SKM-1 treated with dmso at 0.1 percent for 144 hours (cell line): ENCODE results near the gene ECHDC1.

Experiments
- DNase-seq: peaks from one replicate; lab custom pipeline; 2025; ENCODE audit not compliant: unreplicated experiment; lab: John Stamatoyannopoulos, UW

Gene ECHDC1

GRCh38 chr6:127290391-127291265, 52.8 kb downstream of the ECHDC1 start:
- no peak for DNase-seq

- no peak for DNase-seq
Observed at GRCh38 chr6:127289934-127290333, 53.5 kb downstream of the ECHDC1 start.

GRCh38 chr6:127288705-127289104, 54.7 kb downstream of the ECHDC1 start:
- no peak for DNase-seq

- DNase-seq: no peak
Observed at GRCh38 chr6:127282184-127282583, 61.2 kb downstream of the ECHDC1 start.

GRCh38 chr6:127279815-127280214, 63.6 kb downstream of the ECHDC1 start:
- no peak for DNase-seq

GRCh38 chr6:127277878-127278843, 65.2 kb downstream of the ECHDC1 start:
- DNase-seq: no peak

- DNase-seq: no peak
Observed at GRCh38 chr6:127276331-127276730, 67.1 kb downstream of the ECHDC1 start.

- DNase-seq: no peak
Observed at GRCh38 chr6:127273499-127273898, 69.9 kb downstream of the ECHDC1 start.

GRCh38 chr6:127272576-127272975, 70.8 kb downstream of the ECHDC1 start:
- no peak for DNase-seq

GRCh38 chr6:127267646-127268625, 75.5 kb downstream of the ECHDC1 start:
- DNase-seq: no peak

- DNase-seq: peak; percentile 31
Observed at GRCh38 chr6:127266892-127267645, 76.3 kb downstream of the ECHDC1 start.

- peak; percentile 87 for DNase-seq
Observed at GRCh38 chr6:127266178-127266891, 77.1 kb downstream of the ECHDC1 start, which contains the start of gene RNF146. Gene RNF146 (plus strand): TSS chr6:127266864. CDS start chr6:127280339, 13,475 bp downstream.

GRCh38 chr6:127263481-127263880, 79.9 kb downstream of the ECHDC1 start:
- DNase-seq: no peak

- DNase-seq: no peak
Observed at GRCh38 chr6:127262896-127263295, 80.5 kb downstream of the ECHDC1 start.

GRCh38 chr6:127255286-127255685, 88.1 kb downstream of the ECHDC1 start:
- no peak for DNase-seq

GRCh38 chr6:127249621-127250020, 93.8 kb downstream of the ECHDC1 start:
- no peak for DNase-seq

- no peak for DNase-seq
Observed at GRCh38 chr6:127247114-127248096, 96.0 kb downstream of the ECHDC1 start.

- DNase-seq: no peak
Observed at GRCh38 chr6:127243501-127243900, 99.9 kb downstream of the ECHDC1 start.
